Activated T-helper 2 cell treated with anti-CD3 and anti-CD28 coated beads, Interferon-gamma antibody, Interleukin-2, Interleukin-4, amounts not matched to agents 10 μg/mL and 5 μg/mL and 100 μg/mL, durations not matched to agents 14 hours and 24 hours and 36 hours (primary cell): ENCODE data around the gene HDAC4. TPM values are rescaled to one million over a fixed set of nuclear protein-coding genes. Genes with fewer than 3 reads are reported as not detected.
A peak's percentile ranks its signal among the peaks of the same experiment; 100 is the strongest.

Experiments
- DNase-seq: peaks from one replicate; pipeline ENCODE4 v3.0.0; 2021; ENCODE audit warnings: low spot score
- H3K27ac Mint-ChIP-seq: one replicate; pipeline ENCODE4 v1.8.0; 2021; ENCODE audit warnings: mixed read lengths
- H3K27me3 Mint-ChIP-seq: one replicate; pipeline ENCODE4 v1.8.0; 2021; ENCODE audit warnings: low read depth, mixed read lengths
- H3K36me3 Mint-ChIP-seq: one replicate; pipeline ENCODE4 v1.8.0; 2021; ENCODE audit warnings: low read depth, mixed read lengths
- H3K4me1 Mint-ChIP-seq: one replicate; pipeline ENCODE4 v1.8.0; 2021; ENCODE audit warnings: low read depth, mixed read lengths
- H3K4me3 Mint-ChIP-seq: one replicate; pipeline ENCODE4 v1.8.0; 2021; ENCODE audit warnings: low read depth, mild to moderate bottlenecking, moderate library complexity, mixed read lengths
- H3K9me3 Mint-ChIP-seq: one replicate; pipeline ENCODE4 v1.8.0; 2021; ENCODE audit warnings: mixed read lengths
- intact Hi-C: fragments of 100-400 bp; cut with micrococcal nuclease; formaldehyde crosslinking; loops from one replicate; pipeline ENCODE4 v1.15.1; 2023
- total RNA-seq: library from RNA; stranded (reverse); gene quantifications from 2 replicates; pipeline ENCODE4 v1.2.3, GENCODE V29; 2022

The HDAC4 gene
- total RNA-seq, 1 donor from 2014 or later, result 44.8 TPM

GRCh38 chr2:239150125-239151011 is 250.5 kb downstream of the HDAC4 start:
- H3K4me3 Mint-ChIP-seq, result no peak overlapping the region
- H3K27me3 Mint-ChIP-seq, result no peaks in the 10 kb centered on the region
- intact Hi-C loops, result no loop called here
- H3K36me3 Mint-ChIP-seq, result peaks cover 69% of the 10 kb centered on the region
- H3K4me1 Mint-ChIP-seq, result peaks cover 17% of the 10 kb centered on the region
- no peak for DNase-seq
- no peak overlapping the region for H3K27ac Mint-ChIP-seq
- no peaks in the 10 kb centered on the region for H3K9me3 Mint-ChIP-seq

- Mint-ChIP-seq H3K27ac (no peak overlapping the region), H3K27me3 (no peaks in the 10 kb centered on the region), H3K9me3 (no peaks in the 10 kb centered on the region), H3K36me3 (peaks cover 68% of the 10 kb centered on the region), H3K4me1 (peaks cover 17% of the 10 kb centered on the region), H3K4me3 (no peak overlapping the region)
- intact Hi-C loops, result no loop called here
- no peak for DNase-seq
Measured at GRCh38 chr2:239149501-239149900, 251.3 kb downstream of the HDAC4 start.

GRCh38 chr2:239148495-239149200 is 252.2 kb downstream of the HDAC4 start:
- no peaks in the 10 kb centered on the region for H3K9me3 Mint-ChIP-seq
- no peak for DNase-seq
- H3K27ac Mint-ChIP-seq, result no peak overlapping the region
- H3K4me3 Mint-ChIP-seq, result no peak overlapping the region
- H3K27me3 Mint-ChIP-seq, result no peaks in the 10 kb centered on the region
- intact Hi-C loops, result no loop called here
- H3K4me1 Mint-ChIP-seq, result peaks cover 17% of the 10 kb centered on the region
- H3K36me3 Mint-ChIP-seq, result peaks cover 68% of the 10 kb centered on the region

- no peak for DNase-seq
- H3K4me1 Mint-ChIP-seq, result peaks cover 20% of the 10 kb centered on the region
- intact Hi-C loops, result loop anchor here (2.0 kb wide), 1 partner anchor 117 kb away; no protein-coding TSS in a partner anchor
Measured at GRCh38 chr2:239147376-239147775, 253.4 kb downstream of the HDAC4 start.

GRCh38 chr2:239146741-239147181 is 254.1 kb downstream of the HDAC4 start:
- no peak overlapping the region for H3K27ac Mint-ChIP-seq
- no peak overlapping the region for H3K4me3 Mint-ChIP-seq
- no peaks in the 10 kb centered on the region for H3K9me3 Mint-ChIP-seq
- intact Hi-C loops, result loop anchor here (2.0 kb wide), 1 partner anchor 118 kb away; no protein-coding TSS in a partner anchor
- DNase-seq, result no peak
- H3K27me3 Mint-ChIP-seq, result no peaks in the 10 kb centered on the region
- peaks cover 67% of the 10 kb centered on the region for H3K36me3 Mint-ChIP-seq
- peaks cover 17% of the 10 kb centered on the region for H3K4me1 Mint-ChIP-seq

More at GRCh38 chr2:239147376-239147775, 253.4 kb downstream of the HDAC4 start:
- H3K9me3 Mint-ChIP-seq, result no peaks in the 10 kb centered on the region
- H3K4me3 Mint-ChIP-seq, result no peak overlapping the region
- no peaks in the 10 kb centered on the region for H3K27me3 Mint-ChIP-seq
- no peak overlapping the region for H3K27ac Mint-ChIP-seq
- peaks cover 67% of the 10 kb centered on the region for H3K36me3 Mint-ChIP-seq

- Mint-ChIP-seq H3K27ac (no peak overlapping the region), H3K4me1 (peaks cover 16% of the 10 kb centered on the region), H3K27me3 (no peaks in the 10 kb centered on the region), H3K4me3 (no peak overlapping the region), H3K36me3 (peaks cover 67% of the 10 kb centered on the region), H3K9me3 (no peaks in the 10 kb centered on the region)
- intact Hi-C loops, result loop anchor here (2.0 kb wide), 1 partner anchor 119 kb away; no protein-coding TSS in a partner anchor
- DNase-seq, result no peak
Measured at GRCh38 chr2:239146011-239146641, 254.7 kb downstream of the HDAC4 start.

- DNase-seq, result no peak
- peaks cover 11% of the 10 kb centered on the region for H3K4me1 Mint-ChIP-seq
- H3K27me3 Mint-ChIP-seq, result no peaks in the 10 kb centered on the region
- no peaks in the 10 kb centered on the region for H3K9me3 Mint-ChIP-seq
- H3K36me3 Mint-ChIP-seq, result peaks cover 62% of the 10 kb centered on the region
- H3K4me3 Mint-ChIP-seq, result no peak overlapping the region
- no peak overlapping the region for H3K27ac Mint-ChIP-seq
- intact Hi-C loops, result no loop called here
Measured at GRCh38 chr2:239145601-239146000, 255.2 kb downstream of the HDAC4 start.

- no peak for DNase-seq
- Mint-ChIP-seq H3K27me3 (no peaks in the 10 kb centered on the region), H3K4me1 (peaks cover 9% of the 10 kb centered on the region), H3K27ac (no peak overlapping the region), H3K4me3 (no peak overlapping the region), H3K9me3 (no peaks in the 10 kb centered on the region), H3K36me3 (peaks cover 59% of the 10 kb centered on the region)
- intact Hi-C loops, result no loop called here
Measured at GRCh38 chr2:239145106-239145505, 255.7 kb downstream of the HDAC4 start.

GRCh38 chr2:239144713-239144999 is 256.2 kb downstream of the HDAC4 start:
- H3K36me3 Mint-ChIP-seq, result peaks cover 60% of the 10 kb centered on the region
- no peak overlapping the region for H3K4me3 Mint-ChIP-seq
- no peaks in the 10 kb centered on the region for H3K27me3 Mint-ChIP-seq
- no peak overlapping the region for H3K27ac Mint-ChIP-seq
- intact Hi-C loops, result no loop called here
- H3K9me3 Mint-ChIP-seq, result no peaks in the 10 kb centered on the region
- no peak for DNase-seq
- peaks cover 8% of the 10 kb centered on the region for H3K4me1 Mint-ChIP-seq

GRCh38 chr2:239143858-239144712 is 256.7 kb downstream of the HDAC4 start:
- Mint-ChIP-seq H3K9me3 (no peaks in the 10 kb centered on the region), H3K4me1 (peaks cover 8% of the 10 kb centered on the region), H3K27ac (no peak overlapping the region), H3K36me3 (peaks cover 65% of the 10 kb centered on the region), H3K4me3 (no peak overlapping the region), H3K27me3 (no peaks in the 10 kb centered on the region)
- intact Hi-C loops, result no loop called here
- DNase-seq, result no peak

- Mint-ChIP-seq H3K9me3 (no peaks in the 10 kb centered on the region), H3K4me1 (peaks cover 8% of the 10 kb centered on the region), H3K36me3 (peaks cover 63% of the 10 kb centered on the region), H3K4me3 (no peak overlapping the region), H3K27me3 (no peaks in the 10 kb centered on the region), H3K27ac (peak overlapping the region; percentile 17)
- intact Hi-C loops, result no loop called here
- DNase-seq, result no peak
Measured at GRCh38 chr2:239142806-239143205, 258.0 kb downstream of the HDAC4 start.

GRCh38 chr2:239142296-239142695 is 258.5 kb downstream of the HDAC4 start:
- Mint-ChIP-seq H3K4me3 (no peak overlapping the region), H3K27ac (no peak overlapping the region), H3K27me3 (no peaks in the 10 kb centered on the region), H3K36me3 (peaks cover 64% of the 10 kb centered on the region), H3K9me3 (no peaks in the 10 kb centered on the region), H3K4me1 (peaks cover 8% of the 10 kb centered on the region)
- DNase-seq, result no peak
- intact Hi-C loops, result no loop called here
